SW480 (cell line): ENCODE measurements around the gene PCSK2.

Experiments used
- DNase-seq: peaks from one replicate; pipeline ENCODE4 v3.0.0-alpha.2; 2016; ENCODE audit warnings: low spot score

The PCSK2 gene

GRCh38 chr20:17262786-17263185 is 35.9 kb downstream of the PCSK2 start:
- DNase-seq = no peak

GRCh38 chr20:17273717-17274116 is 46.9 kb downstream of the PCSK2 start:
- no peak for DNase-seq

GRCh38 chr20:17276101-17276500 is 49.3 kb downstream of the PCSK2 start:
- no peak for DNase-seq

GRCh38 chr20:17281478-17281877 is 54.6 kb downstream of the PCSK2 start:
- DNase-seq = peak; percentile 38

GRCh38 chr20:17282501-17282900 is 55.7 kb downstream of the PCSK2 start:
- DNase-seq = no peak

- no peak for DNase-seq
Measured at GRCh38 chr20:17287503-17287902, 60.7 kb downstream of the PCSK2 start.

- no peak for DNase-seq
Measured at GRCh38 chr20:17287998-17288397, 61.2 kb downstream of the PCSK2 start.

- DNase-seq = no peak
Measured at GRCh38 chr20:17295151-17295726, 68.4 kb downstream of the PCSK2 start.

GRCh38 chr20:17295991-17296390 is 69.2 kb downstream of the PCSK2 start:
- no peak for DNase-seq

GRCh38 chr20:17298171-17298570 is 71.3 kb downstream of the PCSK2 start:
- peak; percentile 28 for DNase-seq

GRCh38 chr20:17298751-17299150 is 71.9 kb downstream of the PCSK2 start:
- DNase-seq = no peak

- DNase-seq = no peak
Measured at GRCh38 chr20:17300113-17300512, 73.3 kb downstream of the PCSK2 start.

GRCh38 chr20:17304774-17305173 is 77.9 kb downstream of the PCSK2 start:
- DNase-seq = no peak

GRCh38 chr20:17306427-17306826 is 79.6 kb downstream of the PCSK2 start:
- DNase-seq = no peak

- DNase-seq = no peak
Measured at GRCh38 chr20:17314264-17314663, 87.4 kb downstream of the PCSK2 start.

GRCh38 chr20:17315407-17316231 is 88.8 kb downstream of the PCSK2 start:
- no peak for DNase-seq

GRCh38 chr20:17316316-17317038 is 89.6 kb downstream of the PCSK2 start:
- DNase-seq = no peak

GRCh38 chr20:17317341-17317740 is 90.5 kb downstream of the PCSK2 start:
- no peak for DNase-seq

GRCh38 chr20:17320456-17320855 is 93.6 kb downstream of the PCSK2 start:
- DNase-seq = no peak

- no peak for DNase-seq
Measured at GRCh38 chr20:17326096-17326495, 99.3 kb downstream of the PCSK2 start.

GRCh38 chr20:17327185-17328148 is 100.6 kb downstream of the PCSK2 start:
- no peak for DNase-seq

- DNase-seq = no peak
Measured at GRCh38 chr20:17334932-17335331, 108.1 kb downstream of the PCSK2 start.
